ENCODE data around the gene ZNF490. TPM values are rescaled to one million over a fixed set of nuclear protein-coding genes. Genes with fewer than 3 reads are reported as not detected.
A peak's percentile ranks its signal among the peaks of the same experiment; 100 is the strongest.

Gene ZNF490
- total RNA-seq (14.3 TPM), polyA plus RNA-seq (ENCODE audit: insufficient read depth, low read depth, low replicate concordance) (1.0 TPM)
- long read RNA-seq, donor 1, partial matches to known transcripts = 17 of 17 reads
- long read RNA-seq, donor 1, other reads (novel, unspliced or antisense) = 0 of 17 reads
- long read RNA-seq, donor 2, partial matches to known transcripts = 8 of 8 reads
- long read RNA-seq, donor 2, other reads (novel, unspliced or antisense) = 0 of 8 reads
- long read RNA-seq, donor 3, full-length matches to known transcripts = 1 of 18 reads
- long read RNA-seq, donor 3, partial matches to known transcripts = 17 of 18 reads
- long read RNA-seq, donor 3, other reads (novel, unspliced or antisense) = 0 of 18 reads
- long read RNA-seq, donor 4, partial matches to known transcripts = 76 of 150 reads
- long read RNA-seq, donor 4, other reads (novel, unspliced or antisense) = 74 of 150 reads
- long read RNA-seq, donor 5 = 0 reads
- long read RNA-seq, donor 6 = 0 reads
- long read RNA-seq, donor 7, full-length matches to known transcripts = 3 of 5 reads
- long read RNA-seq, donor 7, partial matches to known transcripts = 0 of 5 reads
- long read RNA-seq, donor 7, other reads (novel, unspliced or antisense) = 2 of 5 reads
- long read RNA-seq, donor 8, partial matches to known transcripts = 9 of 9 reads
- long read RNA-seq, donor 8, other reads (novel, unspliced or antisense) = 0 of 9 reads
- long read RNA-seq, donor 9 = 0 reads
- long read RNA-seq, donor 10 = 0 reads

- TF ChIP-seq CTCF (IDR thresholded peaks at IDR 0.05; ENCODE audit: borderline replicate concordance, extremely low read depth, insufficient read depth) = no peak
- peak; percentile 98 to 99 (median 99) for DNase-seq
- intact Hi-C loops (cut with DNase I) = no loop called here
- Histone ChIP-seq H3K27ac (ENCODE audit: low read depth in 2 of 2, low read length in 2 of 2) (peak within 1 kb of the TSS; percentile 99 to 100), H3K4me3 (ENCODE audit: low read length in 3 of 3) (peak within 1 kb of the TSS; percentile 83 to 100 (median 97)), H3K4me1 (ENCODE audit: control insufficient read depth in 2 of 3, insufficient read depth in 2 of 3, low read depth in 1 of 3, low read length in 3 of 3) (peaks cover 0 to 9% (median 2%) of the 10 kb centered on the region in 3 donors), H3K9ac (ENCODE audit: low read length in 3 of 3) (peak within 1 kb of the TSS; percentile 87 to 94 (median 92)), H3K27me3 (ENCODE audit: control insufficient read depth, insufficient read depth, low read length) (no peaks in the 10 kb centered on the region), H3K36me3 (ENCODE audit: control insufficient read depth in 2 of 3, insufficient read depth in 3 of 3, low read length in 3 of 3) (peaks cover 0 to 10% (median 4%) of the 10 kb centered on the region in 3 donors), H3K9me3 (ENCODE audit: control insufficient read depth in 2 of 3, insufficient read depth in 1 of 3, low read length in 3 of 3) (no peaks in the 10 kb centered on the region)
- peak; percentile 78 for FAIRE-seq
These were observed at the start of gene ZNF490, which contains the start of gene ZNF791 for GRCh38 chr19:12610540-12611360. TSS of gene ZNF490 (minus strand) at chr19:12610813. CDS start at chr19:12610680, 133 bp downstream. TSS of gene ZNF791 (plus strand) at chr19:12610920. CDS start at chr19:12611080, 160 bp downstream.

GRCh38 chr19:12657966-12658365 is 47.4 kb upstream of the ZNF490 start:
- DNase-seq (peak in 1 of 5 donors; percentile 47), FAIRE-seq (no peak)
- Histone ChIP-seq H3K9ac (ENCODE audit: low read length in 3 of 3) (no peak overlapping the region), H3K27ac (ENCODE audit: low read depth in 2 of 2, low read length in 2 of 2) (no peak overlapping the region), H3K36me3 (ENCODE audit: control insufficient read depth in 2 of 3, insufficient read depth in 3 of 3, low read length in 3 of 3) (peaks cover 5 to 10% (median 6%) of the 10 kb centered on the region in 3 donors), H3K4me3 (ENCODE audit: low read length in 3 of 3) (no peak overlapping the region), H3K27me3 (ENCODE audit: control insufficient read depth, insufficient read depth, low read length) (no peaks in the 10 kb centered on the region), H3K4me1 (ENCODE audit: control insufficient read depth in 2 of 3, insufficient read depth in 2 of 3, low read depth in 1 of 3, low read length in 3 of 3) (no peaks in the 10 kb centered on the region), H3K9me3 (ENCODE audit: control insufficient read depth in 2 of 3, insufficient read depth in 1 of 3, low read length in 3 of 3) (no peaks in the 10 kb centered on the region)
- TF ChIP-seq CTCF (IDR thresholded peaks at IDR 0.05; ENCODE audit: borderline replicate concordance, extremely low read depth, insufficient read depth) = no peak
- intact Hi-C loops (cut with DNase I) = no loop called here

- intact Hi-C loops (cut with DNase I) = no loop called here
- no peak overlapping the region for H3K27ac ChIP-seq (ENCODE audit: low read depth in 2 of 2, low read length in 2 of 2)
- FAIRE-seq = no peak
- no peak overlapping the region for H3K4me3 ChIP-seq (ENCODE audit: low read length in 3 of 3)
- H3K27me3 ChIP-seq (ENCODE audit: control insufficient read depth, insufficient read depth, low read length) = no peaks in the 10 kb centered on the region
- no peak for TF ChIP-seq CTCF (IDR thresholded peaks at IDR 0.05; ENCODE audit: borderline replicate concordance, extremely low read depth, insufficient read depth)
- H3K36me3 ChIP-seq (ENCODE audit: control insufficient read depth in 2 of 3, insufficient read depth in 3 of 3, low read length in 3 of 3) = peaks cover 5 to 10% (median 6%) of the 10 kb centered on the region in 3 donors
- H3K9ac ChIP-seq (ENCODE audit: low read length in 3 of 3) = no peak overlapping the region
- no peaks in the 10 kb centered on the region for H3K4me1 ChIP-seq (ENCODE audit: control insufficient read depth in 2 of 3, insufficient read depth in 2 of 3, low read depth in 1 of 3, low read length in 3 of 3)
- DNase-seq = peak in 1 of 5 donors; percentile 61
- no peaks in the 10 kb centered on the region for H3K9me3 ChIP-seq (ENCODE audit: control insufficient read depth in 2 of 3, insufficient read depth in 1 of 3, low read length in 3 of 3)
These were observed 46.4 kb upstream of the ZNF490 start for GRCh38 chr19:12656899-12657571.

Measured in kidney (tissue), 22 donors.